Chondrocyte (in vitro differentiated cells): ENCODE data around the gene SLC17A5. TPM values are rescaled to one million over a fixed set of nuclear protein-coding genes. Genes with fewer than 3 reads are reported as not detected.
"Not testable (repeated sequence)": the region's sequence is repeated elsewhere in the genome, so short reads cannot be mapped to it uniquely, and the experiment has no call there.

Source experiments
- DNase-seq: peaks from one replicate; pipeline ENCODE4 v3.0.0; 2021; ENCODE audit warnings: mixed read lengths, low spot score
- H3K27ac Mint-ChIP-seq: one replicate; pipeline ENCODE4 v1.8.0; 2021; ENCODE audit warnings: mild to moderate bottlenecking, moderate library complexity, mixed read lengths; ENCODE audit not compliant: unreplicated experiment
- H3K27me3 Mint-ChIP-seq: 2 replicates; pipeline ENCODE4 v1.8.0; 2021; ENCODE audit warnings: low read depth, mixed read lengths
- H3K36me3 Mint-ChIP-seq: 2 replicates; pipeline ENCODE4 v1.8.0; 2021; ENCODE audit warnings: low read depth, mixed read lengths
- H3K4me1 Mint-ChIP-seq: 2 replicates; pipeline ENCODE4 v1.8.0; 2021; ENCODE audit warnings: low read depth, mild to moderate bottlenecking, mixed read lengths
- H3K4me3 Mint-ChIP-seq: one replicate; pipeline ENCODE4 v1.8.0; 2021; ENCODE audit warnings: mild to moderate bottlenecking, moderate library complexity, mixed read lengths; ENCODE audit not compliant: unreplicated experiment
- H3K9me3 Mint-ChIP-seq: 2 replicates; pipeline ENCODE4 v1.8.0; 2021; ENCODE audit warnings: low read depth, mixed read lengths
- total RNA-seq: library from RNA; stranded (reverse); gene quantifications from 3 replicates; pipeline ENCODE4 v1.2.1, GENCODE V29; 2021
- TF ChIP-seq, protein P1 (sequence below): fragments of 200-600 bp; sonication (generic); IDR thresholded peaks from 2 replicates; pipeline ENCODE4 v1.5.0; 2021; ENCODE audit warnings: antibody characterized with exemption, mild to moderate bottlenecking, moderate library complexity

SLC17A5 gene
- total RNA-seq, 1 donor from 2014 or later = 33.0 TPM

- Mint-ChIP-seq H3K4me1 (peaks cover 43% of the 10 kb centered on the region), H3K27me3 (no peaks in the 10 kb centered on the region), H3K4me3 (no peak overlapping the region), H3K9me3 (no peaks in the 10 kb centered on the region), H3K36me3 (no peaks in the 10 kb centered on the region), H3K27ac (no peak overlapping the region)
- TF ChIP-seq, protein P1, sequence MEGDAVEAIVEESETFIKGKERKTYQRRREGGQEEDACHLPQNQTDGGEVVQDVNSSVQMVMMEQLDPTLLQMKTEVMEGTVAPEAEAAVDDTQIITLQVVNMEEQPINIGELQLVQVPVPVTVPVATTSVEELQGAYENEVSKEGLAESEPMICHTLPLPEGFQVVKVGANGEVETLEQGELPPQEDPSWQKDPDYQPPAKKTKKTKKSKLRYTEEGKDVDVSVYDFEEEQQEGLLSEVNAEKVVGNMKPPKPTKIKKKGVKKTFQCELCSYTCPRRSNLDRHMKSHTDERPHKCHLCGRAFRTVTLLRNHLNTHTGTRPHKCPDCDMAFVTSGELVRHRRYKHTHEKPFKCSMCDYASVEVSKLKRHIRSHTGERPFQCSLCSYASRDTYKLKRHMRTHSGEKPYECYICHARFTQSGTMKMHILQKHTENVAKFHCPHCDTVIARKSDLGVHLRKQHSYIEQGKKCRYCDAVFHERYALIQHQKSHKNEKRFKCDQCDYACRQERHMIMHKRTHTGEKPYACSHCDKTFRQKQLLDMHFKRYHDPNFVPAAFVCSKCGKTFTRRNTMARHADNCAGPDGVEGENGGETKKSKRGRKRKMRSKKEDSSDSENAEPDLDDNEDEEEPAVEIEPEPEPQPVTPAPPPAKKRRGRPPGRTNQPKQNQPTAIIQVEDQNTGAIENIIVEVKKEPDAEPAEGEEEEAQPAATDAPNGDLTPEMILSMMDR = no peak
- no peak for DNase-seq
Observed at GRCh38 chr6:73562558-73562957, 91.2 kb downstream of the SLC17A5 start.

DNA sequence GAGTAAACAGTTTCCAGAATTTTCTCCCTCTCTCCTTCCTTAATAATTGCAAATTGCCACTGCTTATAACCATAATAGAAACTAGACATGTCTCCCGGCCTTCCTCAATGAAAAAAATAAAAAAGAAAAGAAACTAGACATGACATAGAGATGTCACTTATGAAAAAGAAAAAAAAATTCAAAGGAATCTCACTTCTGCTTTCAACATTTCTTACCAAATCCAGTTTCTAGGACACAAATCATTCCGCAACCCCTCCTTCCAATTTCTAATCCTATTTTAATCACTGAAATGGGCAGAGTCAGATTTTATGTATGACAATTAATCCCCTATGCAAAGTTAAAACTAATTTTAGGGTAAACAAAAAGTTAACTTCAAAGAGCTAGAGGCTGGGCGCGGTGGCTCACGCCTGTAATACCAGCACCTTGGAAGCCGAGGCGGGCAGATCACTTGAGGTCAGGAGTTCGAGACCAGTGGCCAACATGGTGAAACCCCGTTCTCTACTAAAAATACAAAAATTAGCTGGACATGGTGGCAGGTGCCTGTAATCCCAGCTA, 92.9 kb downstream of the SLC17A5 start:
- no peak for DNase-seq
- TF ChIP-seq, protein P1 = no peak
- no peaks in the 10 kb centered on the region for H3K27me3 Mint-ChIP-seq
- H3K4me3 Mint-ChIP-seq = no peak overlapping the region
- H3K36me3 Mint-ChIP-seq = no peaks in the 10 kb centered on the region
- no peak overlapping the region for H3K27ac Mint-ChIP-seq
- H3K9me3 Mint-ChIP-seq = no peaks in the 10 kb centered on the region
- H3K4me1 Mint-ChIP-seq = peaks cover 39% of the 10 kb centered on the region

- H3K36me3 Mint-ChIP-seq = no peaks in the 10 kb centered on the region
- DNase-seq = no peak
- TF ChIP-seq, protein P1 = no peak
Observed at GRCh38 chr6:73560182-73560732, 93.5 kb downstream of the SLC17A5 start.

DNA sequence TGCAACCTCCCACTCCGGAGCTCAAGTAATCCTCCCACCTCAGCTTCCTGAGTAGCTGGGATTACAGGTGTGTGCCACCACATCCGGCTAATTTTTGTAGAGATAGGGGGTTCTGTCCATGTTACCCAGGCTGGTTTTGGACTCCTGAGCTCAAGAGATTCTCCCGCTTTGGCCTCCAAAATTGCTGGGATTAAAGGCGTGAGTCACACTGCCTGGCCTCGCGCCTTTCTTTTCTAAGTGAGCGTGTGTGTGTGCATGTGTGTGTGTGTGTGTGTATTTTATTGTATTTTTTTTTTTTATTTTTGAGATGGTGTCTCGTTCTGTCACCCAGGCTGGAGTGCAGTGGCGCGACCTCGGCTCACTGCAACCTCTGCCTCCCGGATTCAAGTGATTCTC, 94.4 kb downstream of the SLC17A5 start:
- H3K27me3 Mint-ChIP-seq, H3K36me3 Mint-ChIP-seq: not testable (repeated sequence)

More at GRCh38 chr6:73560182-73560732, 93.5 kb downstream of the SLC17A5 start:
- peaks cover 32% of the 10 kb centered on the region for H3K4me1 Mint-ChIP-seq
- peak overlapping the region; percentile 17 for H3K27ac Mint-ChIP-seq
- H3K27me3 Mint-ChIP-seq = no peaks in the 10 kb centered on the region
- H3K9me3 Mint-ChIP-seq = no peaks in the 10 kb centered on the region
- H3K4me3 Mint-ChIP-seq = no peak overlapping the region

GRCh38 chr6:73558624-73559398, 95.0 kb downstream of the SLC17A5 start:
- no peaks in the 10 kb centered on the region for H3K27me3 Mint-ChIP-seq
- H3K27ac Mint-ChIP-seq = no peak overlapping the region
- H3K9me3 Mint-ChIP-seq = no peaks in the 10 kb centered on the region
- TF ChIP-seq, protein P1 = no peak
- no peak overlapping the region for H3K4me3 Mint-ChIP-seq
- no peak for DNase-seq
- no peaks in the 10 kb centered on the region for H3K36me3 Mint-ChIP-seq
- peaks cover 22% of the 10 kb centered on the region for H3K4me1 Mint-ChIP-seq

More for the DNA sequence above, 94.4 kb downstream of the SLC17A5 start:
- not testable (repeated sequence) for H3K9me3 Mint-ChIP-seq, DNase-seq, H3K4me3 Mint-ChIP-seq, H3K27ac Mint-ChIP-seq
- H3K4me1 Mint-ChIP-seq = peaks cover 26% of the 10 kb centered on the region
